ENCODE data around the gene SLC12A1.

- TF ChIP-seq CTCF (IDR thresholded peaks at IDR 0.05) (no peak), POLR2A (IDR thresholded peaks at IDR 0.05) (no peak)
Measured at GRCh38 chr15:48175126-48175525, 31.0 kb upstream of the SLC12A1 start.

All from adrenal gland (tissue), 5 donors.